Islet precursor cell (in vitro differentiated cells): ENCODE measurements around the gene PITPNB.

Experiments
- DNase-seq: peaks from one replicate; pipeline ENCODE4 v3.0.0-alpha.2; 2018

PITPNB gene

DNA sequence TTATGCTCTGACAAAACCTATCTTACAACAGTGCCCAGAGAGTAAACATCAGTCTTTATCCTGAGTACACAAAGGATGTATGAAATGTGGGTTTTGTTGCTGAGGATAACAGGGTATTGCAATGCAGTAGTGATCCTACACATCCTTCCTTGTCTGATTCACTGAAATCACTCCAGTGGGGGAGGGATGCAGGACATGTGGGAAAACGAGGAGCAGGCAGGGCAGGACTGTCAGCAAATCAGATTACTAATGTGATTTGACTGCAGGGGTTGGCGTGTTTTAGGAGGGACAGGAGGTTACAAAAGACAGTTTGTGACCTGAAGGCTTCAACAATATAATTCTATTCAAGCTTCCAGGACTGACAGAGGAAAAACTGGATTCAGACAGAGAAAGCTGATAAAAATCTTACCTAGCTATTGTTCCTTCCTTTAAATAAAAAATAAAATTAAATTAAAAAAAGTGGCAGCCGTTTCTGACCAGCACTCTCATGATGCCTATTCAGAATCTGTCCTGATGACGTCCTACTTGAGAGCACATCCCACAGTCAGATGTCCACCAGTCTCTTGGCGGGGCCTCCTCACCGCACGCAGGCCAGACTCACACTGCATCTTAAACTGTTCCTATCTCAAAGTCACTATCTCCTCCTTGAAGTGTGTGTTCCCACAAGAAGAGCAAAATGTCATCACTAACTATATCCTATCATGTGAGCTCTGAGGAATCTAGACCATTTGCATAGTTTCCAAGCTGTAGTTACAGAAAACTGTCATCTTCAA lies 66.9 kb downstream of the PITPNB start:
- DNase-seq: no peak

GRCh38 chr22:27850000-27850521 lies 69.0 kb downstream of the PITPNB start:
- DNase-seq: no peak

GRCh38 chr22:27848005-27848404 lies 71.1 kb downstream of the PITPNB start:
- no peak for DNase-seq

DNA sequence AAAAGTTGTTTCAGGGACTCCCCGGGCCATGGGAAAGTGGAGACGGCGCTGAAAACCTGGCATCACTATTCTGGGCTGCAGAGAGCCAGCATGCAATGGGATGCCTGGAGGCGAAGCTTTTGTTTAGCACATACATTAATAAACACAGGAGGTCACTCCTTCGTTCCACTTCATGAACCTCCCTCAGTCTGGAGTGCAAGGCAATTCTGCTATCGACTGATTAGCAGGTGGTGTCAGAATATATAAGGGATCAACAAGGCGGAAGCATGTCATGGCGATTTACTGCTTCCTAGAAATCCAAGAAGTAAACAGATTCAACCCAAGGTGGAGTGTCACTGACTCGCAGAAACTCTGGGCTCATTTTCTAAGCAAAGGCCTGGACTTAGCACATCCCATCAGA lies 72.1 kb downstream of the PITPNB start:
- no peak for DNase-seq

GRCh38 chr22:27846248-27846757 lies 72.8 kb downstream of the PITPNB start:
- no peak for DNase-seq

DNA sequence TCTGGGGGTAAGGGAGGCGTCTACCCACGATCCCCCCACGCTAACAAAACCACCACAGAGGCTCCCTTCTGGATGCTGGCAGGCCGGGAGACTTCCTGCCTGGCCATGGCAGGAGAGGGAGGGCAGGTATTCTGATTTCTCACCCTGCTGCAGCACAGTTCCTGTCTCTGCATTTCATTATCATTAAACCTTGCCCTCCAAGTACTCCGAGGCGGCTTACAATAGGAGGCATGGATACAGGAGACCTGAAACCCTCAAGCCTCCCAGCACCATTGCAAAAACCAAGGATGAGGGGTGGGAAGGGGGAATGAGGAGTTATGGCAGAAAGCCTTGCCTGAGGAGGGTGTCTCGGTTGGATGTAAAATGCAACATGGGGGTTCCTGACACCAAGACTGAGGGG lies 73.4 kb downstream of the PITPNB start:
- DNase-seq: no peak

GRCh38 chr22:27844656-27845591 lies 74.1 kb downstream of the PITPNB start:
- DNase-seq: no peak

DNA sequence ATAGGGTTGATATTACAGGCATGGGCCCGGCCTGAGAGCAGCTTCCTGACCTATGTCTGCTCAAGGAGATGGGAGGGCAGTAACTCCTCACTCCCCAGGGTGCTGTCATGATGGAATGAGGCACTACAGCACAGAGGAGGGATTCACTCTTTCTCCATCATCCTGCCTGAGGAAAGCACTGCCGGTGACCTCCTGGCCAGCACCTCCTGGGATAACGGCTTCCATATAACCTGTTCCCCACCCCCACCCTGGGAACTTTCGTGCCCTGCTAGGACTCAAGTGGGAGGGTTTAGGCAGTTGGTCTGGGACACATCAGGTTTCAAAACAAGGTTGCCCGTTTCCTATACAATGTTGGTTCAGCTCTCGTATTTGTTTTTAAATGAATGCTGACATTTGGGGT lies 74.8 kb downstream of the PITPNB start:
- DNase-seq: no peak

GRCh38 chr22:27843441-27843840 lies 75.6 kb downstream of the PITPNB start:
- peak; percentile 48 for DNase-seq

DNA sequence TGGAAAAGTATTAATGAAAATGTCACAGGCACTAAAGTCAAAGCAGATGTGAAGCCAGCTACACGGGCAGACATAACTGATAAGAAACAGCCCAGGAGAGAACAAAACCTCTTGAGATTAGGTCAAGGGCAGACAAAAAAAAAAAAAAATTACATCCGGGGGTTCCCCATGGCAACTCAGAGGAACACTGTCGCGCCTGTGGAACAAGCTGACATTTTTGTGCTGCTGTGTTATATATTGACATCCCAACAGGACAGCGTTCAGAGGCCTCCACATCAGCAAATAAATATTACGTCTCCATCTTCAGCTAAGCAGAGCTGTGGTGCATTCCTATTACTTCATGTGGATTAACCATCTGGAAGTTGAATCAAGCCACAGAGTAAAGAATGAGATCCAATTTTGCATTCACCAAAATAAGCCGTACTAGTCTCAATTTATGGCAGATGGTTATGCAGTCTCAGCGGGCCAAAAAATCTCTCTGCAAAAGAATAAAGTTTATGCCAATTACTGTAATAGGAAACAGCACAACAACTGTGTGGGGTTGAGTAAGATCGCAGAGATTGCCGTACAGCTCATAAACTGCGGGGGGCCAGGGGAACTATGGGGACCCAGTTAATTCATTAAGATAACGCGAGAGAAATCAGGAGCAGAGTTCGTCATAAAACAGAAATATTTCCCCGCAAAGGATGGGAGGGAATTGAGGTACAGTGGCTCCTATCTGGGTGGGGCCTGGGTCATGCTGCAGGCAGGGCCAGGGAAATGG lies 76.2 kb downstream of the PITPNB start:
- DNase-seq: no peak

- DNase-seq: peak; percentile 40
Observed at GRCh38 chr22:27842201-27842600, 76.9 kb downstream of the PITPNB start.

DNA sequence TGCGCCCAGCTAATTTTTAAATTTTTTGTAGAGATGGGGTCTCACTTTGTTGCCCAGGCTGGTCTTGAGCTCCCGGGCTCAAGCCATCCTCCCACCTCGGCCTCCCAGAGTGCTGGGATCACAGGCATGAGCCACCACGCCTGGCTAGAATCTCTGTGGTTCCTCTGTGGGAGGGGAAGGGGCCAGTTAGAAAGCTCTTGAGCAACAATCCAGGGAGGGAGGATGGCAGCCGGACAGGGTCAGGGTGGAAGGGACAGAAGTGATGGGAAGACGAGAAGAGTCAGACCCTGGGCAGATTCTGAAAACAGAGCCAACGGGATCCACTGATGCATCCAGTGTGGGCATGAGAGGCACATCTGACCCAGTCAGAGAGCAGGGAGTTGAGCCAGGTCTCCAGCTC lies 78.6 kb downstream of the PITPNB start:
- DNase-seq: peak; percentile 36

DNA sequence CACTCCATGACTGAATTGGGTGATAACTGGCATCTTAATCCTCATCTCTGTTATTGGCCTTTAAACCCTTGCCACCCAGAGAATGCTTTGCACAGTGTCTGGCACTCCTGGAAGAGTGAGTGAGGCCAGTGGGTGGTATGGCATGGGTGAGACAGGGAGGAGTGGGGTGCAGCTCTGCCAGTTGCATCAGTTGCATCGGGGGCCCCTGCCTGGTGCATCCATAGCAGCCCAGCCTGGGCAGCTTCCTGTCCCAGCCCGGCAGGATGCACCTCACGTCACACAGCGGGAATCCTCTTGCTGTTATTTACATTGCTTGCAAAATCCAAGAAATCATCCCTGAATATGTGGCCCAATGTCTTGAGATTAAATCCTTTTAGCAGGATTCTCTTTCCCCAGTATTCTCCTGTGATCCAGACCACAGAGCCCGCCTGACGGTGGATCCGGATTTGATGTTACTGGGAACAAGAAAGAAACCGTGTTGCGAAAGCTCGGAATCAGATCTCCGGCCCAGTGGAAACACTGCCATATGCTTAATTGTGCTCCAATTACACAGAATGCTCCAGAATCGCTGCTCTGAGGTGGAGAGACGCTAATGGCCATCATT lies 79.9 kb downstream of the PITPNB start:
- DNase-seq: no peak

GRCh38 chr22:27836181-27836580 lies 82.9 kb downstream of the PITPNB start:
- DNase-seq: peak; percentile 94

- peak; percentile 83 for DNase-seq
Observed at GRCh38 chr22:27835446-27835845, 83.6 kb downstream of the PITPNB start.

DNA sequence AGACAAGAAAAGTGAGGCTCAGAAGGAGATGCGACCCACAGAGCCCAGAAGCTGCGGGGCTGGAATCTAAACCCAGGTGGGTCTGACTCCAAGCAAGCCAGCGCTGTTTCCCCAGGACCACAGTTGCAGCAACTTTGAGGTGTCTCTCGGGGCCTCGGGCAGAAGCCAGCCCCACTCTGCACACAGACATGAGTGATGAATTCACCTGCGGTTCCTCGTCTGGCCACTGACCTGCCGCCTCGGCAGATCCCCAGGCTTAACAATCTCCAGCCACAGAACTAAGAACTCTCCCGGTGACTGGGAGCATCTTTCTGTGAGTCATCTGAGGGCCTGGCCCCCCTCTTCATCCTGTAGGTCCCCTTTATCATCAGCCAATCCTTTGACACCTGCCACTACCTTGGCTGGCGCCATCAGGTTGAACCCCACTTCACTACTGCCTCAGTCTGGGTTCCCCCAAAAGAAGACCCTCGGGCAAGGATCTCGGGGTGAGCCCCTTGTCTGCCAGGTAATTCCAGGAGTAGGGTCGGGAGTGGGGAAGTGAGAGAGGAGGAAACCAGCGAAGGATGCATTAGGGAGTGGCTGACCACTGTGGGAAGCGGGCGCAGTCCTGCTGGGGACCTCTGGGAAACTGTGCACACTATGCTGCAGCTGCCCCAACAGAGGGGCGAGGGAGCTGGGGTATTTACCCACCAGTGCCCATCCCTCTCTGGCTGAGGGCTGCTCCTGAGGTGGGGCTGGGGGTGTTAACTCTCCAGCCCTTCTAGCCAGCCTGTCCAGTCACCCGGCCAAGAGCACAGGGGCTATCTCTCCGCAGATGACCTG lies 84.5 kb downstream of the PITPNB start:
- peak; percentile 66 for DNase-seq

- DNase-seq: no peak
Observed at GRCh38 chr22:27833803-27834202, 85.3 kb downstream of the PITPNB start.

- no peak for DNase-seq
Observed at GRCh38 chr22:27832606-27833005, 86.5 kb downstream of the PITPNB start.

DNA sequence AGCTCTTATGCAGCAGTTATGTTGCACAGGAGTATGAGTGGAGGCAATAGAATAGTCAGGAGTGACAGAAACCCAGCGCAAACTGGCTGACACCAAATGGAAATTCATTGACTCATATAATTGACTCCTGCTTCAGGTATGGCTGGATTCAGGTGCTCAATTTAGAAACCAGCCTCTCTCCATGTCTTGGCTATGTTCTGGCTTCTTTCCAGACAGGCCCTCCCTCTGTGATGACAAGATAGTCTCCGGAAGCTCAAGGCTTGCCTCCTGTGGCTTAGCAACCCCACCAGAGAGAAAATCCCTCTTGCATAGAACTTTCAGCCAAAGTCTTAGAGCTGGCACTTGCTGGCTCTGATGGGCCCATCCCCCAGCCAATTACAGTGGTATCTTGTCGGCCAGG lies 89.4 kb downstream of the PITPNB start:
- DNase-seq: no peak

- DNase-seq: no peak
Observed at GRCh38 chr22:27827604-27828587, 91.2 kb downstream of the PITPNB start.
